Neural cell (in vitro differentiated cells): Measurements from ENCODE around the gene OSTC. TPM values are rescaled to one million over a fixed set of nuclear protein-coding genes. Genes with fewer than 3 reads are reported as not detected.
A peak's percentile ranks its signal among the peaks of the same experiment; 100 is the strongest.

Experiments
- H2AFZ ChIP-seq: fragments of 200-600, 300-800 bp; sonication (generic), shearing (Covaris generic); 2 replicates; pipeline ENCODE4 v1.6.0; 2014; ENCODE audit warnings: low read depth, mild to moderate bottlenecking, antibody characterized with exemption, low read length, moderate library complexity
- H3F3A ChIP-seq: fragments of 200-600 bp; shearing (Covaris generic); 2 replicates; pipeline ENCODE4 v1.6.1; 2016; ENCODE audit warnings: mild to moderate bottlenecking, moderate library complexity, mixed read lengths, antibody characterized with exemption, low read length; ENCODE audit not compliant: insufficient read depth, poor library complexity, severe bottlenecking
- H3K27ac ChIP-seq: fragments of 200-600, 300-800 bp; sonication (generic), shearing (Covaris generic); 2 replicates; pipeline ENCODE4 v1.5.1; 2014; ENCODE audit warnings: mild to moderate bottlenecking, low read length, moderate library complexity
- H3K27me3 ChIP-seq: fragments of 300-800, 200-600 bp; sonication (generic), shearing (Covaris generic); 2 replicates; pipeline ENCODE4 v1.6.0; 2014; ENCODE audit warnings: mild to moderate bottlenecking, low read depth, low read length, moderate library complexity; ENCODE audit not compliant: insufficient read depth
- H3K36me3 ChIP-seq: fragments of 300-800, 200-600 bp; sonication (generic), shearing (Covaris generic); 2 replicates; pipeline ENCODE4 v1.5.1; 2014; ENCODE audit warnings: mild to moderate bottlenecking, antibody characterized with exemption, low read length, moderate library complexity; ENCODE audit not compliant: insufficient read depth
- H3K4me2 ChIP-seq: fragments of 300-800, 200-600 bp; sonication (generic), shearing (Covaris generic); 2 replicates; pipeline ENCODE4 v1.6.0; 2014; ENCODE audit warnings: mild to moderate bottlenecking, low read length
- H3K4me3 ChIP-seq: fragments of 300-800, 200-600 bp; sonication (generic), shearing (Covaris generic); 2 replicates; pipeline ENCODE4 v1.5.1; 2014; ENCODE audit warnings: mild to moderate bottlenecking, low read length, moderate library complexity
- H3K79me2 ChIP-seq: fragments of 200-600 bp; shearing (Covaris generic); replicated peaks from 2 replicates; pipeline ENCODE4 v1.6.0; 2014; ENCODE audit warnings: mild to moderate bottlenecking, low read length, moderate library complexity; ENCODE audit not compliant: insufficient read depth
- H3K9ac ChIP-seq: fragments of 300-800, 200-600 bp; sonication (generic), shearing (Covaris generic); 2 replicates; pipeline ENCODE4 v1.6.1; 2016; ENCODE audit warnings: mild to moderate bottlenecking, low read length, mixed read lengths
- H3K9me2 ChIP-seq: fragments of 200-600 bp; shearing (Covaris generic); 2 replicates; pipeline ENCODE4 v1.6.1; 2016; ENCODE audit warnings: mild to moderate bottlenecking, low read length, mixed read lengths; ENCODE audit not compliant: insufficient read depth
- H3K9me3 ChIP-seq: fragments of 200-600, 300-800 bp; sonication (generic), shearing (Covaris generic); 2 replicates; pipeline ENCODE4 v1.6.1; 2016; ENCODE audit warnings: mild to moderate bottlenecking, mixed run types, low read length, moderate library complexity, mixed read lengths
- H4K20me1 ChIP-seq: fragments of 200-600 bp; shearing (Covaris generic); 2 replicates; pipeline ENCODE4 v1.6.1; 2016; ENCODE audit warnings: mild to moderate bottlenecking, mixed run types; ENCODE audit not compliant: insufficient read depth
- EP300 ChIP-seq: fragments of 450-650 bp; conservative IDR thresholded peaks from 2 replicates; pipeline ENCODE4 v1.6.1; 2014; ENCODE audit warnings: antibody characterized with exemption, mild to moderate bottlenecking, moderate library complexity; ENCODE audit not compliant: poor library complexity, severe bottlenecking
- EZH2 ChIP-seq: fragments of 200-600, 300-800 bp; shearing (Covaris generic), sonication (generic); IDR thresholded peaks from 2 replicates; pipeline ENCODE4 v1.6.1; 2014; ENCODE audit warnings: antibody characterized with exemption, low read length, borderline replicate concordance, mild to moderate bottlenecking; ENCODE audit not compliant: insufficient read depth, poor library complexity, severe bottlenecking
- MXI1 ChIP-seq: fragments of 450-650 bp; conservative IDR thresholded peaks from 2 replicates; pipeline ENCODE4 v1.6.1; 2014; ENCODE audit warnings: antibody characterized with exemption, mild to moderate bottlenecking; ENCODE audit not compliant: poor library complexity, severe bottlenecking
- POLR2AphosphoS5 ChIP-seq: IDR thresholded peaks from 2 replicates; pipeline ENCODE4 v1.6.1; 2012
- RAD21 ChIP-seq: fragments of 450-650 bp; conservative IDR thresholded peaks from 2 replicates; pipeline ENCODE4 v1.6.1; 2014; ENCODE audit warnings: antibody characterized with exemption, mild to moderate bottlenecking, moderate library complexity
- REST ChIP-seq: IDR thresholded peaks from 2 replicates; pipeline ENCODE4 v1.6.1; 2012; ENCODE audit warnings: borderline replicate concordance
- SMC3 ChIP-seq: fragments of 450-650 bp; conservative IDR thresholded peaks from 2 replicates; pipeline ENCODE4 v1.6.1; 2014; ENCODE audit warnings: antibody characterized with exemption, mild to moderate bottlenecking, moderate library complexity; ENCODE audit not compliant: poor library complexity
- TAF1 ChIP-seq: IDR thresholded peaks from 2 replicates; pipeline ENCODE4 v1.6.1; 2012; ENCODE audit warnings: low read depth
- polyA plus RNA-seq: library from polyadenylated mRNA; depleted of rRNA; stranded (reverse); fragments of >200 nt; gene quantifications from 2 replicates; pipeline ENCODE4 v1.2.3, GENCODE V29; 2014
- TF ChIP-seq, protein P1 (sequence below): fragments of 450-650 bp; IDR thresholded peaks from 2 replicates; pipeline ENCODE4 v1.5.1; 2014; ENCODE audit warnings: antibody characterized with exemption, mild to moderate bottlenecking, moderate library complexity; ENCODE audit not compliant: poor library complexity, severe bottlenecking

OSTC gene
- polyA plus RNA-seq, 1 donor from 2014 or later, result 128 TPM

- no peak overlapping the region for H3K4me2 ChIP-seq
- no peak overlapping the region for H3K27ac ChIP-seq
- no peak overlapping the region for H2AFZ ChIP-seq
- no peaks in the 10 kb centered on the region for H3K9me3 ChIP-seq
- no peak for TF ChIP-seq SMC3
- no peak for TF ChIP-seq POLR2AphosphoS5
- no peak for TF ChIP-seq REST
- TF ChIP-seq TAF1, result no peak
- no peak for TF ChIP-seq MXI1
- TF ChIP-seq, protein P1, sequence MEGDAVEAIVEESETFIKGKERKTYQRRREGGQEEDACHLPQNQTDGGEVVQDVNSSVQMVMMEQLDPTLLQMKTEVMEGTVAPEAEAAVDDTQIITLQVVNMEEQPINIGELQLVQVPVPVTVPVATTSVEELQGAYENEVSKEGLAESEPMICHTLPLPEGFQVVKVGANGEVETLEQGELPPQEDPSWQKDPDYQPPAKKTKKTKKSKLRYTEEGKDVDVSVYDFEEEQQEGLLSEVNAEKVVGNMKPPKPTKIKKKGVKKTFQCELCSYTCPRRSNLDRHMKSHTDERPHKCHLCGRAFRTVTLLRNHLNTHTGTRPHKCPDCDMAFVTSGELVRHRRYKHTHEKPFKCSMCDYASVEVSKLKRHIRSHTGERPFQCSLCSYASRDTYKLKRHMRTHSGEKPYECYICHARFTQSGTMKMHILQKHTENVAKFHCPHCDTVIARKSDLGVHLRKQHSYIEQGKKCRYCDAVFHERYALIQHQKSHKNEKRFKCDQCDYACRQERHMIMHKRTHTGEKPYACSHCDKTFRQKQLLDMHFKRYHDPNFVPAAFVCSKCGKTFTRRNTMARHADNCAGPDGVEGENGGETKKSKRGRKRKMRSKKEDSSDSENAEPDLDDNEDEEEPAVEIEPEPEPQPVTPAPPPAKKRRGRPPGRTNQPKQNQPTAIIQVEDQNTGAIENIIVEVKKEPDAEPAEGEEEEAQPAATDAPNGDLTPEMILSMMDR, result no peak
- TF ChIP-seq EP300, result no peak
- no peak for TF ChIP-seq RAD21
- TF ChIP-seq EZH2, result no peak
- no peaks in the 10 kb centered on the region for H3K36me3 ChIP-seq
- H3K9ac ChIP-seq, result no peak overlapping the region
- H3K4me3 ChIP-seq, result no peak overlapping the region
- no peaks in the 10 kb centered on the region for H4K20me1 ChIP-seq
- no peaks in the 10 kb centered on the region for H3K9me2 ChIP-seq
- H3K79me2 ChIP-seq, result no peaks in the 10 kb centered on the region
- H3K27me3 ChIP-seq, result no peaks in the 10 kb centered on the region
- no peaks in the 10 kb centered on the region for H3F3A ChIP-seq
Observed at GRCh38 chr4:108636246-108636645, 14.2 kb upstream of the OSTC start.

- no peaks in the 10 kb centered on the region for H3K9me3 ChIP-seq
- H3K4me3 ChIP-seq, result no peak overlapping the region
- H3K9me2 ChIP-seq, result no peaks in the 10 kb centered on the region
- H3K79me2 ChIP-seq, result no peaks in the 10 kb centered on the region
- no peak overlapping the region for H2AFZ ChIP-seq
- H4K20me1 ChIP-seq, result no peaks in the 10 kb centered on the region
- no peaks in the 10 kb centered on the region for H3K36me3 ChIP-seq
- no peaks in the 10 kb centered on the region for H3K27me3 ChIP-seq
- H3K27ac ChIP-seq, result no peak overlapping the region
- H3K9ac ChIP-seq, result no peak overlapping the region
- no peak overlapping the region for H3K4me2 ChIP-seq
- no peaks in the 10 kb centered on the region for H3F3A ChIP-seq
- TF ChIP-seq REST (no peak), POLR2AphosphoS5 (no peak), SMC3 (peak; percentile 14), TAF1 (no peak), RAD21 (peak; percentile 28), EP300 (no peak), EZH2 (no peak), MXI1 (no peak)
- TF ChIP-seq, protein P1, result no peak
Observed at GRCh38 chr4:108637856-108638255, 12.5 kb upstream of the OSTC start.
